Ovary (tissue), 3 donors: Measurements from ENCODE around the gene TMEM185B.

Experiments used
- EP300 ChIP-seq: sonication (generic); formaldehyde crosslinking; IDR thresholded peaks from one replicate; pipeline ENCODE4 v1.6.1; 2017; ENCODE audit warnings: antibody characterized with exemption
- TF ChIP-seq, protein P1 (sequence below), 3 donors: fragments of 450-650 bp in 2 of 3; fragments of 200-600 bp in 1 of 3; IDR thresholded peaks; one replicate each; pipeline versions ENCODE4 v1.5.1 to v1.8.0; 2016 to 2022; ENCODE audit warnings: antibody characterized with exemption in 3 of 3, mild to moderate bottlenecking in 1 of 3
- donor health status: DM: no; HTN: no; CAD: no.

DNA sequence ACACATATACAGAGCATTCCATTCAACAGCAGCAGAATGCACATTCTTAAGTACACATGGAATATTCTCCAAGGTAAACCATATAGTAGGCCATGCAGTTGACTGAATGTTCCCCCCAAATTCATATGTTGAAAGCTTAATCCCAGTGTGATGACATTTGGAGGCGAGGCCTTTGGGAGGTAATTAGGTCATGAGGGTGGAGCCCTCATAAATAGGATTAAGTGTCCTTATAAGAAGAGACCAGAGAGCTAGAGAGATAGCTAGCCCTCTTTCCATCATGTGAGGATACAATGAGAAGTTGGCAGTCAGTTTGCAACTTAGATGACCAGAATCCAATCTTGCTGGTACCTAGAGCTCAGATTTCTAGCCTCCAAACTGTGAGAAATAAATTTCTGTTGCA lies 27.6 kb downstream of the TMEM185B start:
- TF ChIP-seq, protein P1, sequence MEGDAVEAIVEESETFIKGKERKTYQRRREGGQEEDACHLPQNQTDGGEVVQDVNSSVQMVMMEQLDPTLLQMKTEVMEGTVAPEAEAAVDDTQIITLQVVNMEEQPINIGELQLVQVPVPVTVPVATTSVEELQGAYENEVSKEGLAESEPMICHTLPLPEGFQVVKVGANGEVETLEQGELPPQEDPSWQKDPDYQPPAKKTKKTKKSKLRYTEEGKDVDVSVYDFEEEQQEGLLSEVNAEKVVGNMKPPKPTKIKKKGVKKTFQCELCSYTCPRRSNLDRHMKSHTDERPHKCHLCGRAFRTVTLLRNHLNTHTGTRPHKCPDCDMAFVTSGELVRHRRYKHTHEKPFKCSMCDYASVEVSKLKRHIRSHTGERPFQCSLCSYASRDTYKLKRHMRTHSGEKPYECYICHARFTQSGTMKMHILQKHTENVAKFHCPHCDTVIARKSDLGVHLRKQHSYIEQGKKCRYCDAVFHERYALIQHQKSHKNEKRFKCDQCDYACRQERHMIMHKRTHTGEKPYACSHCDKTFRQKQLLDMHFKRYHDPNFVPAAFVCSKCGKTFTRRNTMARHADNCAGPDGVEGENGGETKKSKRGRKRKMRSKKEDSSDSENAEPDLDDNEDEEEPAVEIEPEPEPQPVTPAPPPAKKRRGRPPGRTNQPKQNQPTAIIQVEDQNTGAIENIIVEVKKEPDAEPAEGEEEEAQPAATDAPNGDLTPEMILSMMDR (IDR thresholded peaks at IDR 0.05): no peak
- no peak for TF ChIP-seq EP300
